ENCODE data around the gene TCF7L2.

DNA sequence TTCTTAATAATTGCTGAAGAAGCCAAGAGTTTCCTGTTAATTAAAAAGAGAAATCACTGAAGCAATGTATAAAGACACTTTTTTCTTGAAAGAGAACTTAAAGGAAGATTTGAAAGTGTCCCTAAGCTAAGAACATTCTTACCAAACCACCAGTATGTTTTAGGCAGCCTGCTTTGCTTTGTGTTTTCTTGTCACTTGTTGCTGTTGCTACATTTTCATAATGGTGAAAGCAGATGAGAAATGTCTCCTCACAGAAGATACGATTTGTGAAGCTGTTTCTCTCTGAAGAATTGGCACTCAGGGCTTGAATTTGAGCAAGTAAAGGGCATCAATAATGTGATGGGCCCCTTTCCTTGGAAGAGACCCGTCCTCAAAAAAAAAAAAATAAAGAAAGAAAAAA, 30.9 kb downstream of the TCF7L2 start:
- TF ChIP-seq, protein P1, sequence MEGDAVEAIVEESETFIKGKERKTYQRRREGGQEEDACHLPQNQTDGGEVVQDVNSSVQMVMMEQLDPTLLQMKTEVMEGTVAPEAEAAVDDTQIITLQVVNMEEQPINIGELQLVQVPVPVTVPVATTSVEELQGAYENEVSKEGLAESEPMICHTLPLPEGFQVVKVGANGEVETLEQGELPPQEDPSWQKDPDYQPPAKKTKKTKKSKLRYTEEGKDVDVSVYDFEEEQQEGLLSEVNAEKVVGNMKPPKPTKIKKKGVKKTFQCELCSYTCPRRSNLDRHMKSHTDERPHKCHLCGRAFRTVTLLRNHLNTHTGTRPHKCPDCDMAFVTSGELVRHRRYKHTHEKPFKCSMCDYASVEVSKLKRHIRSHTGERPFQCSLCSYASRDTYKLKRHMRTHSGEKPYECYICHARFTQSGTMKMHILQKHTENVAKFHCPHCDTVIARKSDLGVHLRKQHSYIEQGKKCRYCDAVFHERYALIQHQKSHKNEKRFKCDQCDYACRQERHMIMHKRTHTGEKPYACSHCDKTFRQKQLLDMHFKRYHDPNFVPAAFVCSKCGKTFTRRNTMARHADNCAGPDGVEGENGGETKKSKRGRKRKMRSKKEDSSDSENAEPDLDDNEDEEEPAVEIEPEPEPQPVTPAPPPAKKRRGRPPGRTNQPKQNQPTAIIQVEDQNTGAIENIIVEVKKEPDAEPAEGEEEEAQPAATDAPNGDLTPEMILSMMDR (IDR thresholded peaks at IDR 0.05): no peak
- no peak for TF ChIP-seq POLR2A (IDR thresholded peaks at IDR 0.05)

Data from body of pancreas (tissue), 4 donors.